ENCODE data around the gene CXXC5. TPM values are rescaled to one million over a fixed set of nuclear protein-coding genes. Genes with fewer than 3 reads are reported as not detected.

CXXC5 gene
- total RNA-seq, 1 experiment from 2014 or later: 92.3 TPM

DNA sequence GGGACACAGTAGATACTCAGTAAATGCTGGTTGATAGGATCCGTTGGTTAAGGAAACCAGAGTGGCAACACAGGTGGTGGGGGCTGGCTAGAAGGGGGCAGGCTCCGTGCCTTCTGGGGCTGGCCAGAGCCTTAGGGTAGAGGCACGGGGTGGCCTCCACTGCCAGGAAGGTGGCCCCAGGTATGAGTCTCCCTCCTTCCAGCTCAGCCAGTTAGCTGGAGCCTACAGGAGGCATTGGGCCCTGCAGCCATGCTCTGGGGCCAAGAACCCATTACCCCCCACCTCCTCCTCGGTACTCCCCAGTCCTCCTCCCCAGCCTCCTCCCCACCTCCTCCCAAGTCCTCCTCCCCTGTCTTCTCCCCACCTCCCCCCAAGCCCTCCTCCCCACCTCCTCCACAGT lies 27.7 kb downstream of the CXXC5 start:
- peaks cover 7% of the 10 kb centered on the region for H3K4me1 Mint-ChIP-seq (ENCODE audit: low read depth, unreplicated experiment)
- ChIA-PET CTCF (no interaction called here), POLR2A (no interaction called here)

DNA sequence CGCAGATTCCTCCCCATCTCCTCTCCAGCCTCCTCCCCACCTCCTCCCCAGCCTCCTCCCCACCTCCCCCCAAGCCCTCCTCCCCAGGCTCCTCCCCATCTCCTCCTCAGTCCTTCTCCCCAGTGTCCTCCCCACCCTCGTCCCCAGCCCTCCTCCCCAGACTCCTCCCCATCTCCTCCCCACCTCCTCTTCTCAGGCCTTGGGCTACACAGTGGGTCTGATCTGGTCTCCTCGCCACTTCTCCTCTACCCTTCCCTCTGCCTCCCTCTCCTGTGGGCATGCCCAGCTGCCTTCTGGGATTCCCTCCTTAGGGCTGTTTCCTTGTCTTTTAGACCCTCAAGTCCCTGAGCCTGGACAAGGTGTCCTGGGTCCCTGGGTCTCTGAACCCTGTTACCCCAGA lies 28.3 kb downstream of the CXXC5 start:
- Mint-ChIP-seq H3K9me3 (ENCODE audit: unreplicated experiment) (no peaks in the 10 kb centered on the region), H3K27ac (ENCODE audit: unreplicated experiment) (no peak overlapping the region)
- POLR2A ChIA-PET: no interaction called here

More for the DNA sequence above, 27.7 kb downstream of the CXXC5 start:
- Mint-ChIP-seq H3K27ac (ENCODE audit: unreplicated experiment) (no peak overlapping the region), H3K4me3 (ENCODE audit: unreplicated experiment) (no peak overlapping the region), H3K36me3 (ENCODE audit: insufficient read depth, unreplicated experiment) (peaks cover 52% of the 10 kb centered on the region), H3K27me3 (ENCODE audit: insufficient read depth, unreplicated experiment) (no peaks in the 10 kb centered on the region), H3K9me3 (ENCODE audit: unreplicated experiment) (no peaks in the 10 kb centered on the region)
- Histone ChIP-seq H3K4me1 (peaks cover 10% of the 10 kb centered on the region), H3K36me3 (ENCODE audit: control insufficient read depth, insufficient read depth, low read length) (no peaks in the 10 kb centered on the region; the same call in 1 of the 2 replicates), H3K27me3 (replicated peaks; ENCODE audit: control insufficient read depth, insufficient read depth, low read length) (no peaks in the 10 kb centered on the region), H3K9me3 (no peaks in the 10 kb centered on the region), H3K4me3 (ENCODE audit: low read depth, low read length) (no peak overlapping the region)
- intact Hi-C loops (cut with micrococcal nuclease; ENCODE audit: unreplicated experiment): no loop called here
- no TSS peak for BruUV-seq (replicated peaks)
- TF ChIP-seq, protein P1, sequence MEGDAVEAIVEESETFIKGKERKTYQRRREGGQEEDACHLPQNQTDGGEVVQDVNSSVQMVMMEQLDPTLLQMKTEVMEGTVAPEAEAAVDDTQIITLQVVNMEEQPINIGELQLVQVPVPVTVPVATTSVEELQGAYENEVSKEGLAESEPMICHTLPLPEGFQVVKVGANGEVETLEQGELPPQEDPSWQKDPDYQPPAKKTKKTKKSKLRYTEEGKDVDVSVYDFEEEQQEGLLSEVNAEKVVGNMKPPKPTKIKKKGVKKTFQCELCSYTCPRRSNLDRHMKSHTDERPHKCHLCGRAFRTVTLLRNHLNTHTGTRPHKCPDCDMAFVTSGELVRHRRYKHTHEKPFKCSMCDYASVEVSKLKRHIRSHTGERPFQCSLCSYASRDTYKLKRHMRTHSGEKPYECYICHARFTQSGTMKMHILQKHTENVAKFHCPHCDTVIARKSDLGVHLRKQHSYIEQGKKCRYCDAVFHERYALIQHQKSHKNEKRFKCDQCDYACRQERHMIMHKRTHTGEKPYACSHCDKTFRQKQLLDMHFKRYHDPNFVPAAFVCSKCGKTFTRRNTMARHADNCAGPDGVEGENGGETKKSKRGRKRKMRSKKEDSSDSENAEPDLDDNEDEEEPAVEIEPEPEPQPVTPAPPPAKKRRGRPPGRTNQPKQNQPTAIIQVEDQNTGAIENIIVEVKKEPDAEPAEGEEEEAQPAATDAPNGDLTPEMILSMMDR (IDR thresholded peaks at IDR 0.05; ENCODE audit: insufficient read depth in 1 of 2, low read depth in 1 of 2, low read length in 1 of 2, severe bottlenecking in 1 of 2, unreplicated experiment in 1 of 2): no peak
- no peak for DNase-seq

DNA sequence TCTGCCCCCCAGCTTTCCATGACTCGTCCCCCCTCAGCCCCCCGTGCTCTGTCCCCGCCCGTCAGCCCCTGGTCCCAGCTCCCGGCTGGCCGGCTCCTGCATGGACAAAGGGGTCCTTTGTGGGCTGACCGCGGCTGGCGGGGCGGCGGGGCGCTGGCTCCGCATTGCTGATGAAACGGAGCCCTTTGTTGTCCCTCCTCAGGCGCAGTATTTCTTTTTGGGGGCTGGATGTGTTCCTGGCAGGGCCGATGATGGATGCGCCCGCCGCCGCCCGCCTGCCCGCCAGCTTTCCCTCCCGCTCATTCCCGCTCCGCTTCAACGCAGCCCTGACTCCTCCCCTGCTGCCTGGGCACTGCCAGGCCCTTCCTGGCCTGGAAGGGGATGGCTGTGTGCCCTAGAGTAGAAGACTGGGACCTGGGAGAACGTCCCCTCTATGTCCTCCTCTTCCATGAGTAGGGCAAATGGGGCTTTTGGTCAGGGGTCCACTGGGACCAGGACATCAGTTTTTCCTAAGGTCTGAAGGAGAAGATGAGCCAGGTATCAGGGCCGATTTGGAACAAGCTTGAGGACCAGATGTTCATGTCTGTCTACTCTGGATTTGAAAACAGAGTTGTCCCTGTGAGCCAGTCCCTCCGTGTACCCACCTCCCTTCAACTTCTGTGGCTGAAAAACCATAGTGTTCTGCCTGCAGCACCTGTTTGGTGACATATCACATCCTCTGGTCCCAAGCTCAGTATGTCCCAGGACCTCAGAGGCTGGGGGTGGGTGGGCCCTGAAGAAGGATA lies 29.0 kb downstream of the CXXC5 start:
- no peak for DNase-seq
- no peaks in the 10 kb centered on the region for H3K9me3 Mint-ChIP-seq (ENCODE audit: unreplicated experiment)
- BruUV-seq (replicated peaks): no TSS peak
- H3K4me3 ChIP-seq (ENCODE audit: low read depth, low read length): no peak overlapping the region
- peaks cover 58% of the 10 kb centered on the region for H3K36me3 Mint-ChIP-seq (ENCODE audit: insufficient read depth, unreplicated experiment)
- H3K4me3 Mint-ChIP-seq (ENCODE audit: unreplicated experiment): no peak overlapping the region
- peaks cover 7% of the 10 kb centered on the region for H3K4me1 Mint-ChIP-seq (ENCODE audit: low read depth, unreplicated experiment)
- ChIA-PET POLR2A (no interaction called here), CTCF (no interaction called here)
- peaks cover 10% of the 10 kb centered on the region for H3K4me1 ChIP-seq
- H3K36me3 ChIP-seq (ENCODE audit: control insufficient read depth, insufficient read depth, low read length): 0 out of 2 replicates have a peak, but pooled peaks cover 2% of the 10 kb centered on the region
- H3K9me3 ChIP-seq: no peaks in the 10 kb centered on the region
- TF ChIP-seq, protein P1 (IDR thresholded peaks at IDR 0.05; ENCODE audit: insufficient read depth in 1 of 2, low read depth in 1 of 2, low read length in 1 of 2, severe bottlenecking in 1 of 2, unreplicated experiment in 1 of 2): no peak
- H3K27me3 Mint-ChIP-seq (ENCODE audit: insufficient read depth, unreplicated experiment): no peaks in the 10 kb centered on the region
- no peaks in the 10 kb centered on the region for H3K27me3 ChIP-seq (replicated peaks; ENCODE audit: control insufficient read depth, insufficient read depth, low read length)
- H3K27ac Mint-ChIP-seq (ENCODE audit: unreplicated experiment): no peak overlapping the region
- intact Hi-C loops (cut with micrococcal nuclease; ENCODE audit: unreplicated experiment): no loop called here

More for the DNA sequence above, 28.3 kb downstream of the CXXC5 start:
- H3K9me3 ChIP-seq: no peaks in the 10 kb centered on the region
- TF ChIP-seq, protein P1 (IDR thresholded peaks at IDR 0.05; ENCODE audit: insufficient read depth in 1 of 2, low read depth in 1 of 2, low read length in 1 of 2, severe bottlenecking in 1 of 2, unreplicated experiment in 1 of 2): no peak
- CTCF ChIA-PET: no interaction called here
- Mint-ChIP-seq H3K4me1 (ENCODE audit: low read depth, unreplicated experiment) (peaks cover 7% of the 10 kb centered on the region), H3K27me3 (ENCODE audit: insufficient read depth, unreplicated experiment) (no peaks in the 10 kb centered on the region), H3K36me3 (ENCODE audit: insufficient read depth, unreplicated experiment) (peaks cover 55% of the 10 kb centered on the region), H3K4me3 (ENCODE audit: unreplicated experiment) (no peak overlapping the region)
- H3K4me3 ChIP-seq (ENCODE audit: low read depth, low read length): no peak overlapping the region
- no peak for DNase-seq
- BruUV-seq (replicated peaks): no TSS peak
- intact Hi-C loops (cut with micrococcal nuclease; ENCODE audit: unreplicated experiment): no loop called here
- no peaks in the 10 kb centered on the region; the same call in 1 of the 2 replicates for H3K36me3 ChIP-seq (ENCODE audit: control insufficient read depth, insufficient read depth, low read length)
- H3K4me1 ChIP-seq: peaks cover 10% of the 10 kb centered on the region
- no peaks in the 10 kb centered on the region for H3K27me3 ChIP-seq (replicated peaks; ENCODE audit: control insufficient read depth, insufficient read depth, low read length)

All from Caco-2 (cell line).